CD4-positive, alpha-beta memory T cell (primary cell): ENCODE data around the gene RFXANK. TPM values are rescaled to one million over a fixed set of nuclear protein-coding genes. Genes with fewer than 3 reads are reported as not detected.
"Not testable (repeated sequence)": the region's sequence is repeated elsewhere in the genome, so short reads cannot be mapped to it uniquely, and the experiment has no call there.

ENCODE experiments used
- CTCF ChIA-PET: fragments of 350-600 bp; sonication (Branson Sonifier 250); formaldehyde crosslinking; loops from one replicate; lab custom pipeline; 2021; ENCODE audit warnings: inconsistent platforms; ENCODE audit not compliant: partially characterized antibody; lab: Charles Lee
- POLR2A ChIA-PET: fragments of 350-600 bp; sonication (Branson Sonifier 250); formaldehyde crosslinking; loops from one replicate; lab custom pipeline; 2021; ENCODE audit not compliant: partially characterized antibody; lab: Charles Lee
- DNase-seq, 5 donors: peaks; one replicate each; pipeline versions ENCODE4 v3.0.0 to v3.0.0-alpha.2; 2020 to 2022; ENCODE audit warnings: mixed read lengths in 1 of 5
- H3K27ac ChIP-seq: one replicate; pipeline ENCODE4 v1.7.0; 2013; ENCODE audit warnings: low read depth, low read length
- H3K27me3 ChIP-seq: 2 replicates; pipeline ENCODE4 v1.7.0; 2013; ENCODE audit warnings: mild to moderate bottlenecking, low read length, moderate library complexity; ENCODE audit not compliant: insufficient read depth
- H3K36me3 ChIP-seq: 2 replicates; pipeline ENCODE4 v1.7.0; 2013; ENCODE audit warnings: mild to moderate bottlenecking, low read length, moderate library complexity; ENCODE audit not compliant: insufficient read depth
- H3K4me1 ChIP-seq: 2 replicates; pipeline ENCODE4 v1.7.0; 2013; ENCODE audit warnings: mild to moderate bottlenecking, low read length, moderate library complexity; ENCODE audit not compliant: insufficient read depth
- H3K4me3 ChIP-seq, 2 donors: one replicate each; pipeline ENCODE4 v1.7.0; 2013; ENCODE audit warnings: low read length in 2 of 2, mild to moderate bottlenecking in 1 of 2
- H3K9me3 ChIP-seq, 2 donors: one replicate each; pipeline ENCODE4 v1.7.0; 2013; ENCODE audit warnings: low read length in 2 of 2, control low read depth in 1 of 2; ENCODE audit not compliant: control insufficient read depth in 1 of 2
- H3K27ac Mint-ChIP-seq, 7 donors: one replicate each; pipeline ENCODE4 v1.8.0; 2020 to 2021; ENCODE audit warnings: mixed read lengths in 7 of 7, mild to moderate bottlenecking in 6 of 7, inconsistent platforms in 3 of 7, moderate library complexity in 3 of 7
- H3K27me3 Mint-ChIP-seq, 2 donors: one replicate each; pipeline ENCODE4 v1.8.0; 2020 to 2021; ENCODE audit warnings: mixed read lengths in 2 of 2
- H3K36me3 Mint-ChIP-seq, 2 donors: one replicate each; pipeline ENCODE4 v1.8.0; 2020 to 2021; ENCODE audit warnings: mixed read lengths in 2 of 2, inconsistent platforms in 1 of 2, mild to moderate bottlenecking in 1 of 2
- H3K4me1 Mint-ChIP-seq, 4 donors: one replicate each; pipeline ENCODE4 v1.8.0; 2020 to 2021; ENCODE audit warnings: mixed read lengths in 4 of 4, mild to moderate bottlenecking in 1 of 4
- H3K4me3 Mint-ChIP-seq, 8 donors: one replicate each; pipeline ENCODE4 v1.8.0; 2020 to 2021; ENCODE audit warnings: mixed read lengths in 8 of 8, mild to moderate bottlenecking in 7 of 8, moderate library complexity in 6 of 8, inconsistent platforms in 3 of 8
- H3K9me3 Mint-ChIP-seq, 8 donors: one replicate each; pipeline ENCODE4 v1.8.0; 2020 to 2021; ENCODE audit warnings: mixed read lengths in 8 of 8, mild to moderate bottlenecking in 5 of 8, inconsistent platforms in 3 of 8, moderate library complexity in 1 of 8
- intact Hi-C: fragments of 100-400 bp; cut with micrococcal nuclease; formaldehyde crosslinking; loops from one replicate; pipeline ENCODE4 v1.15.1; 2023
- polyA plus RNA-seq, 2 donors: library from polyadenylated mRNA; unstranded; fragments of 300-500 nt; fragmentation: Illumina TruSeq; gene quantifications; one replicate each; pipeline ENCODE4 v1.2.3, GENCODE V29; 2021
- total RNA-seq, 2 experiments: library from RNA; stranded (reverse); gene quantifications; one replicate each; pipeline ENCODE4 v1.2.3, GENCODE V29; 2021

The RFXANK gene
- total and polyA plus RNA-seq, 4 experiments from 2014 or later = 67.6 to 81.4 (median 73.4) TPM

GRCh38 chr19:19214159-19214490, 22.1 kb downstream of the RFXANK start:
- ChIA-PET CTCF (interaction anchor here (2.5 kb wide), 1 partner anchor 40 kb away, joined by 6 read pairs; no protein-coding TSS in a partner anchor), POLR2A (no interaction called here)
- Mint-ChIP-seq H3K9me3 (peaks cover 0 to 6% (median 0%) of the 10 kb centered on the region in 8 donors), H3K27ac (peak overlapping the region in 1 of 7 donors; percentile 50), H3K27me3 (peaks cover 35 to 41% of the 10 kb centered on the region in 2 donors), H3K4me3 (no peak overlapping the region), H3K36me3 (no peaks in the 10 kb centered on the region), H3K4me1 (peaks cover 0 to 8% (median 3%) of the 10 kb centered on the region in 4 donors)
- no peak for DNase-seq
- Histone ChIP-seq H3K4me3 (no peak overlapping the region), H3K27ac (no peak overlapping the region), H3K9me3 (no peaks in the 10 kb centered on the region), H3K36me3 (no peaks in the 10 kb centered on the region), H3K4me1 (no peaks in the 10 kb centered on the region), H3K27me3 (peaks cover 30% of the 10 kb centered on the region)
- intact Hi-C loops = no loop called here

- POLR2A ChIA-PET = no interaction called here
- peaks cover 30% of the 10 kb centered on the region for H3K27me3 ChIP-seq
- H3K27me3 Mint-ChIP-seq = peaks cover 35 to 41% of the 10 kb centered on the region in 2 donors
Measured at GRCh38 chr19:19214892-19215291, 22.8 kb downstream of the RFXANK start.

GRCh38 chr19:19215792-19216191, 23.7 kb downstream of the RFXANK start:
- peaks cover 0 to 6% (median 0%) of the 10 kb centered on the region in 8 donors for H3K9me3 Mint-ChIP-seq
- H3K4me3 Mint-ChIP-seq = no peak overlapping the region
- Histone ChIP-seq H3K27ac (no peak overlapping the region), H3K4me1 (no peaks in the 10 kb centered on the region), H3K36me3 (no peaks in the 10 kb centered on the region), H3K4me3 (no peak overlapping the region), H3K9me3 (no peaks in the 10 kb centered on the region), H3K27me3 (peaks cover 30% of the 10 kb centered on the region)
- DNase-seq = no peak
- intact Hi-C loops = no loop called here
- POLR2A ChIA-PET = no interaction called here
- CTCF ChIA-PET = interaction anchor here (0.7 to 2.5 kb wide), 3 partner anchors 9 to 41 kb away, joined by 3 to 6 read pairs (median 5); no protein-coding TSS in a partner anchor
- no peaks in the 10 kb centered on the region for H3K36me3 Mint-ChIP-seq
- peaks cover 0 to 8% (median 3%) of the 10 kb centered on the region in 4 donors for H3K4me1 Mint-ChIP-seq
- H3K27ac Mint-ChIP-seq = no peak overlapping the region
- H3K27me3 Mint-ChIP-seq = peaks cover 33 to 39% of the 10 kb centered on the region in 2 donors

More at GRCh38 chr19:19214892-19215291, 22.8 kb downstream of the RFXANK start:
- Mint-ChIP-seq H3K4me1 (peaks cover 0 to 8% (median 3%) of the 10 kb centered on the region in 4 donors), H3K4me3 (no peak overlapping the region), H3K36me3 (no peaks in the 10 kb centered on the region), H3K27ac (no peak overlapping the region), H3K9me3 (peaks cover 0 to 6% (median 0%) of the 10 kb centered on the region in 8 donors)
- Histone ChIP-seq H3K4me1 (no peaks in the 10 kb centered on the region), H3K36me3 (no peaks in the 10 kb centered on the region), H3K27ac (no peak overlapping the region), H3K4me3 (no peak overlapping the region), H3K9me3 (no peaks in the 10 kb centered on the region)
- CTCF ChIA-PET = interaction anchor here (1.0 to 2.5 kb wide), 2 partner anchors 10 to 40 kb away, joined by 5 to 6 read pairs; no protein-coding TSS in a partner anchor
- intact Hi-C loops = no loop called here
- DNase-seq = peak in 1 of 5 donors; percentile 21

GRCh38 chr19:19217099-19217498, 25.0 kb downstream of the RFXANK start:
- Histone ChIP-seq H3K4me3 (no peak overlapping the region), H3K4me1 (no peaks in the 10 kb centered on the region), H3K27me3 (peaks cover 21% of the 10 kb centered on the region), H3K27ac (no peak overlapping the region), H3K9me3 (no peaks in the 10 kb centered on the region), H3K36me3 (no peaks in the 10 kb centered on the region)
- CTCF ChIA-PET = interaction anchor here (1.4 kb wide), 1 partner anchor 42 kb away, joined by 4 read pairs; no protein-coding TSS in a partner anchor
- POLR2A ChIA-PET = no interaction called here
- Mint-ChIP-seq H3K9me3 (peaks cover 0 to 6% (median 0%) of the 10 kb centered on the region in 8 donors), H3K27ac (no peak overlapping the region), H3K4me1 (peaks cover 0 to 8% (median under 1%) of the 10 kb centered on the region in 4 donors), H3K36me3 (no peaks in the 10 kb centered on the region), H3K4me3 (no peak overlapping the region), H3K27me3 (peaks cover 27 to 34% of the 10 kb centered on the region in 2 donors)
- no peak for DNase-seq
- intact Hi-C loops = no loop called here

GRCh38 chr19:19218911-19219310, 26.9 kb downstream of the RFXANK start:
- Mint-ChIP-seq H3K27me3 (peaks cover 19 to 24% of the 10 kb centered on the region in 2 donors), H3K4me1 (peaks cover 0 to 8% (median 0%) of the 10 kb centered on the region in 4 donors), H3K9me3 (peaks cover 0 to 6% (median 0%) of the 10 kb centered on the region in 8 donors), H3K27ac (no peak overlapping the region), H3K36me3 (no peaks in the 10 kb centered on the region), H3K4me3 (no peak overlapping the region)
- Histone ChIP-seq H3K27me3 (peaks cover 3% of the 10 kb centered on the region), H3K4me1 (no peaks in the 10 kb centered on the region), H3K27ac (no peak overlapping the region), H3K36me3 (no peaks in the 10 kb centered on the region), H3K9me3 (no peaks in the 10 kb centered on the region), H3K4me3 (no peak overlapping the region)
- POLR2A ChIA-PET = no interaction called here
- CTCF ChIA-PET = no interaction called here
- intact Hi-C loops = no loop called here
- DNase-seq = no peak

- H3K9me3 ChIP-seq, DNase-seq, H3K4me1 Mint-ChIP-seq, H3K9me3 Mint-ChIP-seq, H3K4me3 Mint-ChIP-seq, POLR2A ChIA-PET, H3K36me3 Mint-ChIP-seq, H3K27ac Mint-ChIP-seq, H3K27ac ChIP-seq, H3K27me3 ChIP-seq, intact Hi-C loops, H3K36me3 ChIP-seq, H3K4me3 ChIP-seq: not testable (repeated sequence)
- H3K27me3 Mint-ChIP-seq = peaks cover 7 to 12% of the 10 kb centered on the region in 2 donors
- peaks cover 10% of the 10 kb centered on the region for H3K4me1 ChIP-seq
- CTCF ChIA-PET = interaction anchor here (0.9 kb wide), 1 partner anchor 166 kb away, joined by 3 read pairs; no protein-coding TSS in a partner anchor
Measured at GRCh38 chr19:19221000-19221399, 28.9 kb downstream of the RFXANK start.

- Mint-ChIP-seq H3K36me3 (no peaks in the 10 kb centered on the region), H3K9me3 (no peaks in the 10 kb centered on the region), H3K4me1 (peaks cover 0 to 5% (median 2%) of the 10 kb centered on the region in 4 donors), H3K27ac (no peak overlapping the region), H3K4me3 (no peak overlapping the region), H3K27me3 (peaks cover 1 to 11% of the 10 kb centered on the region in 2 donors)
- no peak for DNase-seq
- peaks cover 10% of the 10 kb centered on the region for H3K4me1 ChIP-seq
- intact Hi-C loops = no loop called here
- no peaks in the 10 kb centered on the region for H3K9me3 ChIP-seq
- H3K4me3 ChIP-seq = no peak overlapping the region
- ChIA-PET POLR2A (no interaction called here), CTCF (interaction anchor here (1.4 to 3.4 kb wide), 2 partner anchors 48 to 49 kb away, joined by 4 to 18 read pairs; no protein-coding TSS in a partner anchor)
- H3K27ac ChIP-seq = no peak overlapping the region
- H3K36me3 ChIP-seq = no peaks in the 10 kb centered on the region
- no peaks in the 10 kb centered on the region for H3K27me3 ChIP-seq
Measured at GRCh38 chr19:19223060-19223459, 31.0 kb downstream of the RFXANK start.
